ENCODE results near the gene DHRS13.
"Not testable (repeated sequence)": the region's sequence is repeated elsewhere in the genome, so short reads cannot be mapped to it uniquely, and the experiment has no call there.

DHRS13 gene

DNA sequence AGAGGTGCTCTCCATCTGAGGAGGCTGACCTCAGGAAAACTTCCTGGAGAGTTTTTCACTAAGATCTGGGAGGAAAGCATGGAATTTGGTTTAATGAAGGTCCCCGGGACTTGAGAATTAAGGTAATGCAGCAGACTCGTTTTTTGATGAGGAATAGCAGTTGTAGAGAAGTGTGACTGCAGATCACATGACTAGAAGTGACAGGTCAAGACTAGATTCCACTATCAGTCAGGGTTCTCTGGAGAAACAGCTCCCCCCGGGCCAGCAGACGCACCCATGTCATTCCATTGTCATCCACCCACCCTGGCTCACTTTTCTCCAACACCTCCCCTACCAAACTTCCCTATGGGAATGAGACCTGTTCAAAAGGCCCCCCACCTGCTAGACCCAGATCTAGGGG is 1.9 kb upstream of the DHRS13 start:
- no peak for DNase-seq (ENCODE audit: low read depth)
- H3K4me3 ChIP-seq (ENCODE audit: low read length): no peak overlapping the region
- TF ChIP-seq, protein P1, sequence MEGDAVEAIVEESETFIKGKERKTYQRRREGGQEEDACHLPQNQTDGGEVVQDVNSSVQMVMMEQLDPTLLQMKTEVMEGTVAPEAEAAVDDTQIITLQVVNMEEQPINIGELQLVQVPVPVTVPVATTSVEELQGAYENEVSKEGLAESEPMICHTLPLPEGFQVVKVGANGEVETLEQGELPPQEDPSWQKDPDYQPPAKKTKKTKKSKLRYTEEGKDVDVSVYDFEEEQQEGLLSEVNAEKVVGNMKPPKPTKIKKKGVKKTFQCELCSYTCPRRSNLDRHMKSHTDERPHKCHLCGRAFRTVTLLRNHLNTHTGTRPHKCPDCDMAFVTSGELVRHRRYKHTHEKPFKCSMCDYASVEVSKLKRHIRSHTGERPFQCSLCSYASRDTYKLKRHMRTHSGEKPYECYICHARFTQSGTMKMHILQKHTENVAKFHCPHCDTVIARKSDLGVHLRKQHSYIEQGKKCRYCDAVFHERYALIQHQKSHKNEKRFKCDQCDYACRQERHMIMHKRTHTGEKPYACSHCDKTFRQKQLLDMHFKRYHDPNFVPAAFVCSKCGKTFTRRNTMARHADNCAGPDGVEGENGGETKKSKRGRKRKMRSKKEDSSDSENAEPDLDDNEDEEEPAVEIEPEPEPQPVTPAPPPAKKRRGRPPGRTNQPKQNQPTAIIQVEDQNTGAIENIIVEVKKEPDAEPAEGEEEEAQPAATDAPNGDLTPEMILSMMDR (conservative IDR thresholded peaks at IDR 0.05; ENCODE audit: low read depth, low read length): no peak

DNA sequence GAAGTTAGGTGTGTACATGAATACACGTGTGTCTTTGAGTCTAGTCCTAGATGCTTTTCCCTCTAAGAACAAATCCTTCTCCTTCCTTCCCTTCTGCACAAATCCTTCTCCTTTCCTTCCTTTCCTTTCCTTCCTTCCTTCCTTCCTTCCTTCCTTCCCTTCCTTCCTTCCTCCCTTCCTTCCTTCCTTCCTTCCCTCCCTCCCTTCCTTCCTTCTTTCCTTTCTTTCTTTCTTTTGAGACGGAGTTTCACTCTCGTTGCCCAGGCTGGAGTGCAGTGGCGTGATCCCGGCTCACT is 615 bp upstream of the DHRS13 start:
- not testable (repeated sequence) for H3K4me3 ChIP-seq (ENCODE audit: low read length)

DNA sequence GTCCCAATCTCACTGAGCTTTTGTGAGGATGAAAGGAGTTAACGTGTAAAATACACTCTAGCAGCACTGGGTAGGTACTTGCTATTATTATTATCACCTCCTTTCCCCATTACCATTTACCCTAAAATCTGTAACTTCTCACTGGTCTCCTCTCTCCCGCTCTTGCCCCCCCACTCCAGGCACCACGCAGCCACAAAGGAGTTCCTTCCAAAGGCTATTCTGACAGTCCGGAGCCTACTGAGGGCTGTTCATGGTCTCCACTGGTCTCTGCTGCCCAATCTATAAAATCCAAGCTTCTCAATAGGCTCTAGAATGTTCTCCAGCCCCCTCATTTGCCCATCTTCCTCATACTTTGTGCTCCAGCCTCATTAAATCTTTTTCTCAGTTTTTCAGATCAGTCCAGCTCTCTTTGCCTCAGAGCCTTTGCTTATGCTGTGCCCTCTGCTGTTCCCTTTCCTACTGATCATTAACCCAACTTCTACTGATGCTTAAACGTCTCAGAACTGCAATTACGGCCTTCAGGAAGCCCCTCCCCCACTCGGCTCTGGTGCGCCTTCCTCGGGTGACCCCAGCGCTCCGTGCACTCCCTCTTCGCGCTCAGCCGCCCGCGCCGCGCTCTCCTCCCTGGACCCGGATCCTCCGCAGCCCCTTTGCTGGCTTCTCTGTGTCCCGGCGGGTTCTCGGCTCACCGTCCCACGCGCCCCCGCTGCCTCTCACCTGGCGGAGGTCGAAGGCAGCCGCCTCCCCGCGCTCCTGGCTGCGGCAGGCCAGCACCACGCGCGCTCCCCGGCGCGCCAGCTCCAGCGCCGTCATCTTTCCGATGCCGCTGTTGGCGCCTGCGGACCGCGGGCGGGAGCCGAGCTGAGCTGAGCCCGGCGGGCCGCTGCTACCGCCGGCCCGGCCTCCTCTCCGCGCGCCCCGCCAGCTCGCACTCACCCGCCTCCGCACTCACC is 737 bp downstream of the DHRS13 start:
- H3K4me3 ChIP-seq (ENCODE audit: low read length): peak overlapping the region; percentile 53
- TF ChIP-seq, protein P1 (conservative IDR thresholded peaks at IDR 0.05; ENCODE audit: low read depth, low read length): no peak
- no peak for DNase-seq (ENCODE audit: low read depth)

More for the DNA sequence above, 615 bp upstream of the DHRS13 start:
- not testable (repeated sequence) for DNase-seq (ENCODE audit: low read depth)

DNA sequence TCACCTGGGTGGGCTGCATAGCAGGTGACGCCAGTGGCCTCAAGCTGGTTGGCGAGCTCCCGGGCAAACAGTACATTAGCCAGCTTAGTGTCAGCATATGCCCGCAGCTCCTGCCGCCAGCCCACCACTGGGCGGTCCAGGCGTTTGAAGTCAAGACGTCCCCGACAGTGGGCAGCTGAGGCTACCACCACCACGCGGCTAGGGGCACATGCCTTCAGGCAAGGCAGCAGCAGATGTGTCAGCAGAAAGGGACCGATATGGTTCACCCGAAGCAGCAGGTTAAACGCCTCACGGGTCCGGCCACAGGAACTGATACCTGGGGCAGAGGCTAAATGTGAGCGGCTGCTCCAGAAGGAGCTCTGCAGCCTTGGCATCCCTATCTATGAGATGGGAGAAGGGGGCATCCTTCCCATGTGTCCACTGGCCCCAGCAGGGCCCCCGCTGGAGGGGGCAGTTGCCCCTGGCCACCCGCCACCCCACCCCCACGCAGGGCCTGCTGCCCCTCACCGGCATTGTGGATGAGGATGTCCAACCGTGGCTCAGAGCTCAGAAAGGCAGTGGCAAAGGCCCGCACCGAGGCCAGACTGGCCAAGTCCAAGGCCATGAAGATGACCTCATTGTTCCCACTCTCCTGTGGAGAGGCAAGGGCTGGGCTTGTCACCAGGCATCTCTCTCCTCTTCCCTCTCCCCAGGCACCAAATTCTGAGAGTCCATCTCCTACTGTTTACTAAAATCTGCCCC is 1.7 kb downstream of the DHRS13 start:
- no peak for DNase-seq (ENCODE audit: low read depth)
- H3K4me3 ChIP-seq (ENCODE audit: low read length): no peak overlapping the region
- TF ChIP-seq, protein P1 (conservative IDR thresholded peaks at IDR 0.05; ENCODE audit: low read depth, low read length): no peak

DNA sequence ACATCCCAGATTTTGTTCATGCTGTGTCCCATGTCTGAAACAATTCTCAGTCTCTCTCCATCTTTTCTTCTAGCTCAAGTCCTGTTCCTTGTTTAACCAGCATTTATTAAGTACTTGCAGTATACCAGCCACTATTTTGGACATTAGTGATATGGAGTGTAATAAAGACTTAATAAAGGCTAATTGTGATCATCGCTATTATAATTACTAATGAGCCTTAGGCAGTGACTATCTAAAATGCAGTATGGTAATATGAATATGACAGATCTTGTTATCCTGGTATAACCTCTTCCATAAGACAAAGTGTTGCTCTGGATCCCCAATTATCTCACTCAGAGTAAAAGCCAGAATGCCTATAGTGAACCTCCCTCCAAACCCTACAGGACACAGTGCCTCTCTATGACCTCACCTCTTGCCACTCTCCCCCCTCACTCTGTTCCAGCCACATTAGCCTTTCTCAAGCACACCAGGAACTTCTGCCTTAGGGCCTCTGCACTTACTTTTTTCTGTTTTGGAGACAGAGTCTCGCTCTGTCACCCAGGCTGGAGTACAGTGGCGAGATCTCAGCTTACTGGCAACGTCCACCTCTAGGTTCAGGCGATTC is 3.6 kb downstream of the DHRS13 start:
- H3K4me3 ChIP-seq (ENCODE audit: low read length): no peak overlapping the region

DNA sequence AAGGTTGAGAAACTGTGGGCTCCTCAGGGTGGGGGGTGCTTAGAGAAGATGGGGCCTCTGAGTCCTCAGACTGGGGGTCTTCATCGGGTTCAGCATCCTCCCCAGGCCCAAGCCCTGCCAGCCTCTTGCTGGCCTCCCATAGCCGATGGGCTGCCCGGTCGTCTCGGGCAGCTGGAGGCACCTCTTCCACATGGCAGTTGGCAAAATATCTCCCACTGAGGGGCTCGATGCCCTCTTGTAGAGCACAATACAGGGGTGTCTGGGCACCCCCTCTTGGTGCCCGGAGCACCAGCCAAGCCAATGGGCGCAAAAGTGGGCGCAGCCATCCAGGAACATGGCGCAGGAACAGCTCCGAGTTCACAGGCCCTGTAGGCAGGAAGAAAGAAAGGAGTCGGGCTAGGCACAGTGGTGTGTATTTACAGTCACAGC is 4.3 kb downstream of the DHRS13 start:
- no peak for DNase-seq (ENCODE audit: low read depth)
- H3K4me3 ChIP-seq (ENCODE audit: low read length): no peak overlapping the region
- TF ChIP-seq, protein P1 (conservative IDR thresholded peaks at IDR 0.05; ENCODE audit: low read depth, low read length): no peak

More for the DNA sequence above, 3.6 kb downstream of the DHRS13 start:
- TF ChIP-seq, protein P1 (conservative IDR thresholded peaks at IDR 0.05; ENCODE audit: low read depth, low read length): no peak
- no peak for DNase-seq (ENCODE audit: low read depth)

DNA sequence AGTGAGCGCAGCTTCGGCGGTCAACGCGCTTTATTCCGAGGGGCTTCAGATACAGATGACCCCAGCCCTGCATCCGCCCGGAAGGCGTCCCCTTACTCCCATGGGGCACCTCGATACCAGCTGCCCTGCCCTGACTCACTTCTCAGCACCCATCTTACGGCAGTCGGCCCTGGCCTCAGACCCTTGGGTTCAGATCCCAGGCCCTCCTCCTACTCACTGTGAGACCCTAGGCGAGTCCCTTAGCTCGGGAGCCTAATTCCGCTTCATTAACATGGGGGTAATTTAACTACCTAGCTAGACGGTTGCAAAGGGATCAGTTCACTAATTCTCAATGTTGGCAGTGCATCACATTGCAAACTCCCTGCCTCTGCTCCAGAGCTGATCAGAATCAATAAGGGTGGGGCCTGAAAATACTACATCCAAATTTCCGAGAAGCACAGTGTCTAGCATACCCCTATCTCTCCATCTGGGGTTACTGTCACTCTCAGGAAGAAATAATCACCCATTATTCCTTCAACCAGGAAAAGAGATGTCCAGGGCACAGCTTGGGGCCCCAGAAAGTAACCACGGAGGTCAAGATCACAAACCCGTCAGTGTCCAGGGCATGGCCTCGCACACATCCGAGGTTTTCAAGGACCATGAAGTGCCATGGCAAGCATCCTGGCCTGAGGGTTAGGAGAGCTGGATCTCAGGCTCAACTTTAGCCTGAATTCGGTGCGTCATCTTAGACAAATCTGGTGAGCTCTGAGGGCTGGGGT is 4.9 kb downstream of the DHRS13 start:
- H3K4me3 ChIP-seq (ENCODE audit: low read length): peak overlapping the region; percentile 78
- no peak for DNase-seq (ENCODE audit: low read depth)
- TF ChIP-seq, protein P1 (conservative IDR thresholded peaks at IDR 0.05; ENCODE audit: low read depth, low read length): no peak

Data from retinal pigment epithelial cell (primary cell).